Measurements from ENCODE around the gene SNW1. TPM values are rescaled to one million over a fixed set of nuclear protein-coding genes. Genes with fewer than 3 reads are reported as not detected.

The SNW1 gene
- total RNA-seq, 2 donors from 2014 or later: 23.1 to 40.9 TPM

DNA sequence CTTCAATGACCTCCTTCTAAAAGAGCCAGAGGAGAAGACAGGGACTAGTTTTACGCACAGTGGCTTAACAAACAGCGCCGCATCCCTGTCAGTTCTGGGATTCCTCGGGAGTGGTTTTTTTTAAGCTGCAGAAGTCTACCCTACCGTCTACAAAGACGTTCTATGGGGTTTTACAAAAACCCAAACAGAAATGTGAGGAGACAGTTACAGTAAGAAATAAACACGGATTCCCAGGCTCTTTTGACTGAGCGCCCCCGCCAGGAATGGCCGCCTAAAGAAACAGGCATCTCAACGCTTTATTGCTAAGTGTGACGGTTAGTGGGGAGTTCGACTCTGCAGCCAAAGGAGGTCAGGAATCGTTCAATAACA lies 53.6 kb downstream of the SNW1 start:
- 0 to 1% methylated on average over 14 of the region's 14 CpGs for WGBS, 2 donors
- H3K27me3 ChIP-seq: no peaks in the 10 kb centered on the region
- ATAC-seq: peak; percentile 11
- peak overlapping the region; percentile 69 to 96 for H3K4me3 ChIP-seq
- TF ChIP-seq POLR2A (IDR thresholded peaks at IDR 0.05): no peak
- TF ChIP-seq, protein P1, sequence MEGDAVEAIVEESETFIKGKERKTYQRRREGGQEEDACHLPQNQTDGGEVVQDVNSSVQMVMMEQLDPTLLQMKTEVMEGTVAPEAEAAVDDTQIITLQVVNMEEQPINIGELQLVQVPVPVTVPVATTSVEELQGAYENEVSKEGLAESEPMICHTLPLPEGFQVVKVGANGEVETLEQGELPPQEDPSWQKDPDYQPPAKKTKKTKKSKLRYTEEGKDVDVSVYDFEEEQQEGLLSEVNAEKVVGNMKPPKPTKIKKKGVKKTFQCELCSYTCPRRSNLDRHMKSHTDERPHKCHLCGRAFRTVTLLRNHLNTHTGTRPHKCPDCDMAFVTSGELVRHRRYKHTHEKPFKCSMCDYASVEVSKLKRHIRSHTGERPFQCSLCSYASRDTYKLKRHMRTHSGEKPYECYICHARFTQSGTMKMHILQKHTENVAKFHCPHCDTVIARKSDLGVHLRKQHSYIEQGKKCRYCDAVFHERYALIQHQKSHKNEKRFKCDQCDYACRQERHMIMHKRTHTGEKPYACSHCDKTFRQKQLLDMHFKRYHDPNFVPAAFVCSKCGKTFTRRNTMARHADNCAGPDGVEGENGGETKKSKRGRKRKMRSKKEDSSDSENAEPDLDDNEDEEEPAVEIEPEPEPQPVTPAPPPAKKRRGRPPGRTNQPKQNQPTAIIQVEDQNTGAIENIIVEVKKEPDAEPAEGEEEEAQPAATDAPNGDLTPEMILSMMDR (IDR thresholded peaks at IDR 0.05): peak in 1 of 7 experiments; percentile 13
- peak overlapping the region in 2 of 4 donors; percentile 51 to 60 for H3K27ac ChIP-seq
- H3K36me3 ChIP-seq (replicated peaks in 1 of 2; ENCODE audit: insufficient read depth in 1 of 2, low read depth in 2 of 2): peaks cover 12 to 17% of the 10 kb centered on the region in 2 donors
- no peaks in the 10 kb centered on the region for H3K9me3 ChIP-seq
- intact Hi-C loops (cut with DNase I): no loop called here
- DNase-seq: peak in 2 of 4 donors; percentile 13 to 14
- H3K4me1 ChIP-seq: peaks cover 26% of the 10 kb centered on the region

DNA sequence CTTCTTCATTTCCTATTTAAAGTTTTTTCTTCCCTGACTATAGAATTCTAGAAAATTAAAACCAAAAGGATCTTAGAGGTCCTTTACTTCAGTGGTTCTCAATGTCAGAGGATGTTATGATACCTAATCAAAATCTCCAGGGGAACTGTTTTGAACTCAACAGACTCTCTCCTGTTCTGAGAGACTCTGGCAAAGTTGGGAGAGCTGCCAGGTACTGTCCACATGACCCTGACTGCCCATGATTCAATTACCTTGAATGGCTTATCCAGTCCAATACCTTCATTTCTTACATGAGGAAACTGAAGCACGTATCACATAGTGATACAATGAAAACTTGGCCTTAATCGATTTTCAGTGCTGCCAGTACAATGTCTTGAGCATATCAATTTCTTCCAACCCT lies 69.7 kb downstream of the SNW1 start:
- Histone ChIP-seq H3K4me1 (no peaks in the 10 kb centered on the region), H3K4me3 (no peak overlapping the region), H3K36me3 (replicated peaks in 1 of 2; ENCODE audit: insufficient read depth in 1 of 2, low read depth in 2 of 2) (peaks cover 3 to 4% of the 10 kb centered on the region in 2 donors), H3K9me3 (no peaks in the 10 kb centered on the region), H3K27ac (no peak overlapping the region), H3K27me3 (no peaks in the 10 kb centered on the region)
- DNase-seq (peak in 3 of 4 donors; percentile 35 to 55 (median 47)), ATAC-seq (no peak)
- TF ChIP-seq, protein P1 (IDR thresholded peaks at IDR 0.05): no peak
- TF ChIP-seq POLR2A (IDR thresholded peaks at IDR 0.05): no peak
- intact Hi-C loops (cut with DNase I): no loop called here
- WGBS, 2 donors: 79 to 81% methylated on average over 2 of the region's 2 CpGs

DNA sequence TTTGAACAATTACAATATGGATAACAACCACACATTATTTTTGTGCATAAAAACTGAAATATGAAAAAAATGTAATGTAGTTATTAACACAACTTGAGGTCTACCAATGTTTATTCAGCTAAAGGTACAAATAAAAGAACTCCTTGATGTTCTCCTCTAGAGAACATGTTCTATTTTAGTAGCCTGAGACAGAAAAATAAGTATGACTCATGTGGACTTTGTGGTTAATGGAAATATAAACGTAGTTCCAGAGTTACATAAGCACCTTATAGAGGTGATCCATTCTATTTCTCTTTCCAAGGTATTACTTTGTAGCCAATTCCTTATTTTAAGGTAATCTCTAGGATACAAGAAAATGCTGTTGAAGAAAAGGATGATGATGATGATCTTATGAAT lies 78.8 kb downstream of the SNW1 start:
- 7 to 18% methylated on average over 1 of the region's 1 CpG for WGBS, 2 donors
- TF ChIP-seq, protein P1 (IDR thresholded peaks at IDR 0.05): no peak
- no peak for TF ChIP-seq POLR2A (IDR thresholded peaks at IDR 0.05)
- Histone ChIP-seq H3K27ac (peak overlapping the region; percentile 32 to 75 (median 54)), H3K27me3 (no peaks in the 10 kb centered on the region), H3K9me3 (no peaks in the 10 kb centered on the region), H3K36me3 (replicated peaks in 1 of 2; ENCODE audit: insufficient read depth in 1 of 2, low read depth in 2 of 2) (no peaks in the 10 kb centered on the region), H3K4me1 (peaks cover 18% of the 10 kb centered on the region), H3K4me3 (no peak overlapping the region)
- ATAC-seq (peak; percentile 81), DNase-seq (no peak)
- intact Hi-C loops (cut with DNase I): no loop called here

DNA sequence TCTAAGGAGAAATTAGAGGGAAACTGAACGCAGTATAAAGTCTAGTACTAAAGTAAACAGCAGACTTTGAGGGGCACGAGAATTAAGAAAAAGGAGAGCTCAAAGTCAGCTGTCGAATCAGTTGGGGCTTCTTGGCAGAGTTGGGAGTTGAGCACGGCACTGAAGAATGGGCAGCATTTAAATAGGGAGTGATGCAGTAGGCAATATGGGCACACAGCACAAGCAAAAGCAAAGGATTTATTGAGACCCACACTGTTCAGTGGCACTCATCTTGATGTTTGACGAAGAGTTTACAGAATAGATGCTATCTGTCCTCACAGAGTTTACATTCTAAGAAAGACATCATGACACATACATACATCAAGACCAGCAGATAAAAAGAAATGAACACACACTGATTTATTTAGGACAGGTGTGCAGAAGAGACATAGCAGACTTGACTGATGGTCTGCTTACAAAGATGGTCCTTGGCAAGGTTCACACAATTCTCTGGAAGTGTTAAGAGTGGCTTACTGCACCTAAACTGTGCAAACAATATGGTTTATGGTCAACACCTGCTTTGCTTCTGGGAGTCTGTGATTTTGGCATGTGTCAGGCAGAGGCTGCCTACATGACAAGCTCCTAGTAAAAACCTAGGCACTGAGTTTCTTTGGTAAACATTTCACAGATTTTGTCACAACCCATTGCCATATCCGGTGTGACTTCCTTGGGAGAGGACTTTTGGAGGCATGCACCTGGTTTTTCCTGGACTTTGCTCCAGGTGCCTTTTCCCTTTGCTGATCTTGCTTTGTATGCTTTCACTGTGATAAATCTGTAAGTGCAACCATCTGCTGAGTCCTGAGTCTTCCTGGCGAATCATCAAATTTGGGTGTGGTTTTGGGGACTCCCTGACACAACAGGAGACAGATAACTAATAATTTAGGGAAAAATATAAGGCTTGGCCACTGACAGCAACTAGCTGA lies 79.5 kb downstream of the SNW1 start:
- Histone ChIP-seq H3K9me3 (no peaks in the 10 kb centered on the region), H3K27me3 (no peaks in the 10 kb centered on the region), H3K4me1 (peaks cover 18% of the 10 kb centered on the region), H3K4me3 (no peak overlapping the region), H3K27ac (peak overlapping the region in 3 of 4 donors; percentile 52 to 75 (median 56)), H3K36me3 (replicated peaks in 1 of 2; ENCODE audit: insufficient read depth in 1 of 2, low read depth in 2 of 2) (no peaks in the 10 kb centered on the region)
- DNase-seq (peak in 3 of 4 donors; percentile 37 to 52 (median 38)), ATAC-seq (peak; percentile 83)
- 52 to 65% methylated on average over 7 of the region's 7 CpGs for WGBS, 2 donors
- intact Hi-C loops (cut with DNase I): no loop called here
- no peak for TF ChIP-seq POLR2A (IDR thresholded peaks at IDR 0.05)
- TF ChIP-seq, protein P1 (IDR thresholded peaks at IDR 0.05): no peak
